Measurements from ENCODE around the gene UBASH3B. TPM values are rescaled to one million over a fixed set of nuclear protein-coding genes. Genes with fewer than 3 reads are reported as not detected.

UBASH3B gene
- total RNA-seq, 1 experiment from 2014 or later: 8.0 TPM

DNA sequence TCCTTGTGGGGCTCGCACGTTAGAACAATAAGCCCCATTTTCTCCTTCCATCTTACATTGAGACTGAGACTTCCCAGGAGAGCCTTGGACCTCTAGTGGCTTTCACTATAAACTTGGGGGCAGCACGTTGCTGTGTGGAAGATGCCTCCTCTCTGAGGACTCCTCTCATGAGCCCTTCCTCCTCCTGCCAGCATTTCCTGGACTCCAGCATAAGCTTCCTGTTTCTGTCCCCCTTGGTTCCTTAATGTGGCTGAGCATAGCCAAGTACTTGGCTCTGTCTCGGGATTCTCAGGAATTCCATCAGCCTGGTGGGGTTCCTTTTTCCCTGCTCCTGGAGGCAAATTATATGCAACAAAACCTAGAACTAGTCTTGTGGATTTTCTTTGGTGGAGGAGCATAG lies 38.8 kb upstream of the UBASH3B start:
- no peak overlapping the region for H3K27ac ChIP-seq (ENCODE audit: insufficient read length, low read depth, low read length)
- H3K14ac ChIP-seq (ENCODE audit: insufficient read depth, low read length): no peak overlapping the region
- H2BK15ac ChIP-seq (ENCODE audit: low read depth, low read length): no peak overlapping the region
- H3K79me2 ChIP-seq (ENCODE audit: insufficient read depth, low read length): no peaks in the 10 kb centered on the region
- H3K79me1 ChIP-seq (ENCODE audit: insufficient read depth, low read depth, low read length, poor library complexity, severe bottlenecking): no peaks in the 10 kb centered on the region
- Mint-ChIP-seq H3K27ac (no peak overlapping the region), H3K27me3 (ENCODE audit: low read depth) (peaks cover 3% of the 10 kb centered on the region; the same call in 1 of the 2 replicates), H3K9me3 (peaks cover 9 to 10% of the 10 kb centered on the region in 2 experiments), H3K36me3 (ENCODE audit: insufficient read depth in 1 of 3, low read depth in 3 of 3) (peaks cover 0 to 5% (median 0%) of the 10 kb centered on the region in 3 experiments; a peak in 2 of 7 replicates), H3K4me1 (peaks cover 0 to 3% of the 10 kb centered on the region in 2 experiments; a peak in 1 of 4 replicates), H3K4me3 (no peak overlapping the region)
- no peak overlapping the region for H2AK5ac ChIP-seq (ENCODE audit: insufficient read length, low read length)
- no CpG with 5 or more reads among the region's 4 CpGs for WGBS (ENCODE audit: extremely low coverage, insufficient read length, low lambda C conversion rate)
- no peaks in the 10 kb centered on the region for H3K4me1 ChIP-seq (ENCODE audit: insufficient read depth, low read length)
- H2BK5ac ChIP-seq (ENCODE audit: insufficient read length, low read length): no peak overlapping the region
- no peak overlapping the region for H4K91ac ChIP-seq (ENCODE audit: insufficient read length, low read depth, low read length)
- H3K4ac ChIP-seq (ENCODE audit: low read depth, low read length): no peak overlapping the region
- H3K23ac ChIP-seq (ENCODE audit: insufficient read length, low read depth, low read length): no peak overlapping the region
- no peaks in the 10 kb centered on the region for H3K23me2 ChIP-seq (ENCODE audit: insufficient read length, low read depth, low read length, poor library complexity, severe bottlenecking)
- no peak overlapping the region for H3K56ac ChIP-seq (ENCODE audit: insufficient read length, low read depth, low read length)
- H2BK20ac ChIP-seq (ENCODE audit: low read depth, low read length, poor library complexity, severe bottlenecking): no peak overlapping the region
- H3K4me2 ChIP-seq (ENCODE audit: insufficient read depth, insufficient read length, low read length): no peak overlapping the region
- H3K9me3 ChIP-seq (ENCODE audit: control insufficient read depth, low read depth, low read length): no peaks in the 10 kb centered on the region
- no peak overlapping the region for H2AFZ ChIP-seq (ENCODE audit: low read length)
- no peak overlapping the region for H3K9ac ChIP-seq (ENCODE audit: extremely low read depth, insufficient read length, low read length)
- H2BK120ac ChIP-seq (ENCODE audit: low read depth, low read length, poor library complexity, severe bottlenecking): no peak overlapping the region
- TF ChIP-seq, protein P1, sequence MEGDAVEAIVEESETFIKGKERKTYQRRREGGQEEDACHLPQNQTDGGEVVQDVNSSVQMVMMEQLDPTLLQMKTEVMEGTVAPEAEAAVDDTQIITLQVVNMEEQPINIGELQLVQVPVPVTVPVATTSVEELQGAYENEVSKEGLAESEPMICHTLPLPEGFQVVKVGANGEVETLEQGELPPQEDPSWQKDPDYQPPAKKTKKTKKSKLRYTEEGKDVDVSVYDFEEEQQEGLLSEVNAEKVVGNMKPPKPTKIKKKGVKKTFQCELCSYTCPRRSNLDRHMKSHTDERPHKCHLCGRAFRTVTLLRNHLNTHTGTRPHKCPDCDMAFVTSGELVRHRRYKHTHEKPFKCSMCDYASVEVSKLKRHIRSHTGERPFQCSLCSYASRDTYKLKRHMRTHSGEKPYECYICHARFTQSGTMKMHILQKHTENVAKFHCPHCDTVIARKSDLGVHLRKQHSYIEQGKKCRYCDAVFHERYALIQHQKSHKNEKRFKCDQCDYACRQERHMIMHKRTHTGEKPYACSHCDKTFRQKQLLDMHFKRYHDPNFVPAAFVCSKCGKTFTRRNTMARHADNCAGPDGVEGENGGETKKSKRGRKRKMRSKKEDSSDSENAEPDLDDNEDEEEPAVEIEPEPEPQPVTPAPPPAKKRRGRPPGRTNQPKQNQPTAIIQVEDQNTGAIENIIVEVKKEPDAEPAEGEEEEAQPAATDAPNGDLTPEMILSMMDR (conservative IDR thresholded peaks at IDR 0.05): no peak
- no peak overlapping the region for H3K18ac ChIP-seq (ENCODE audit: insufficient read length, low read depth, low read length)
- no peak overlapping the region for H4K5ac ChIP-seq (ENCODE audit: insufficient read length, low read depth, low read length)
- H3K27me3 ChIP-seq (ENCODE audit: insufficient read depth, low read length): no peaks in the 10 kb centered on the region
- no peak overlapping the region for H4K8ac ChIP-seq (replicated peaks; ENCODE audit: insufficient read length, low read depth, low read length)
- H4K20me1 ChIP-seq (ENCODE audit: control insufficient read depth, insufficient read depth, insufficient read length): no peaks in the 10 kb centered on the region
- no peak overlapping the region for H2BK12ac ChIP-seq (ENCODE audit: insufficient read length, low read depth, low read length)
- H3T11ph ChIP-seq (ENCODE audit: low read length): no peak overlapping the region
- no peak for DNase-seq
